Measurements from ENCODE around the gene AP4B1.
"Not testable (repeated sequence)": the region's sequence is repeated elsewhere in the genome, so short reads cannot be mapped to it uniquely, and the experiment has no call there.

Gene AP4B1

GRCh38 chr1:113857776-113858175 lies 46.8 kb downstream of the AP4B1 start:
- DNase-seq (ENCODE audit: low read depth): no peak

GRCh38 chr1:113856401-113856790 lies 48.2 kb downstream of the AP4B1 start:
- no peak for DNase-seq (ENCODE audit: low read depth)

- DNase-seq (ENCODE audit: low read depth): no peak
Observed at GRCh38 chr1:113855630-113856400, 48.8 kb downstream of the AP4B1 start.

GRCh38 chr1:113854234-113854633 lies 50.4 kb downstream of the AP4B1 start:
- no peak for DNase-seq (ENCODE audit: low read depth)

- DNase-seq (ENCODE audit: low read depth): not testable (repeated sequence)
Observed at GRCh38 chr1:113852694-113853093, 51.9 kb downstream of the AP4B1 start.

- no peak for DNase-seq (ENCODE audit: low read depth)
Observed at GRCh38 chr1:113850127-113850796, 54.3 kb downstream of the AP4B1 start.

- DNase-seq (ENCODE audit: low read depth): no peak
Observed at GRCh38 chr1:113849072-113849471, 55.5 kb downstream of the AP4B1 start.

- no peak for DNase-seq (ENCODE audit: low read depth)
Observed at GRCh38 chr1:113846391-113847035, 58.1 kb downstream of the AP4B1 start.
